ENCODE data around the gene TMEM59L.

DNA sequence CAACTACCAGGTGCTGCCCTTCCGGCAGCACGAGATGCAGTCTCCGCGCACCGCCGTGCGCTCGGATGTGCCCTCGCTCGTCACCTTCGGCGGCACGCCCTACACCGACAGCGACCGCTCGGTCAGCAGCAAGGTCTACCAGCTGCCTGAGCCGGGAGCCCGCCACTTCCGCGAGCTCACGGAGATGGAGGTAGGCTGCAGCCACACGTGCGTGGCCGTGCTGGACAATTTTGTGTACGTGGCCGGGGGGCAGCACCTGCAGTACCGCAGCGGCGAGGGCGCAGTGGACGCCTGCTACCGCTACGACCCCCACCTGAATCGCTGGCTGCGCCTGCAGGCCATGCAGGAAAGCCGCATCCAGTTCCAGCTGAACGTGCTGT lies 55.6 kb downstream of the TMEM59L start:
- TF ChIP-seq SP1 (IDR thresholded peaks at IDR 0.05) (no peak), FOXA1 (IDR thresholded peaks at IDR 0.05) (no peak)
